HEK293 (cell line): ENCODE results near the gene ADAM8.

Experiments used
- CTCF ChIA-PET: fragments of 350-600 bp; formaldehyde crosslinking; extraction: SDS; loops from one replicate; lab custom pipeline; 2021; ENCODE audit warnings: antibody characterized with exemption; lab: Yijun Ruan, JAX
- POLR2A ChIA-PET: fragments of 300-600 bp; formaldehyde crosslinking; extraction: SDS; loops from one replicate; lab custom pipeline; 2020; ENCODE audit warnings: antibody characterized with exemption, inconsistent platforms; lab: Yijun Ruan, JAX
- H3K27ac ChIP-seq: fragments of 200-500 bp; sonication (Bioruptor generic); 2 replicates; pipeline ENCODE4 v1.5.1; 2014; ENCODE audit warnings: low read depth, low read length, control low read depth, inconsistent platforms; ENCODE audit errors: extremely low read depth
- H3K36me3 ChIP-seq, 2 experiments: fragments of 200-500 bp in 1 of 2; sonication (Bioruptor generic) in 1 of 2; 1 replicate in 1 of 2; 2 replicates in 1 of 2; pipeline ENCODE4 v1.5.1; 2014 to 2017; ENCODE audit warnings: inconsistent platforms in 2 of 2, low read length in 2 of 2; ENCODE audit not compliant: control insufficient read depth in 2 of 2, insufficient read depth in 1 of 2
- H3K4me1 ChIP-seq: fragments of 200-500 bp; sonication (Bioruptor generic); 2 replicates; pipeline ENCODE4 v1.5.1; 2014; ENCODE audit warnings: mild to moderate bottlenecking, low read length, inconsistent platforms; ENCODE audit not compliant: control insufficient read depth, insufficient read depth
- H3K4me3 ChIP-seq: 2 replicates; pipeline ENCODE4 v1.5.1; 2011; ENCODE audit warnings: low read depth, mild to moderate bottlenecking, control low read depth, low read length, moderate library complexity
- H3K9me3 ChIP-seq: fragments of 200-500 bp; sonication (Bioruptor generic); 2 replicates; pipeline ENCODE4 v1.5.1; 2014; ENCODE audit warnings: low read depth, low read length, inconsistent platforms; ENCODE audit not compliant: control insufficient read depth, insufficient read depth
- MZF1 ChIP-seq: fragments of 450-650 bp; formaldehyde crosslinking; IDR thresholded peaks from 2 replicates; pipeline ENCODE4 v1.5.1; 2017; ENCODE audit warnings: missing biosample characterization, missing genetic modification characterization, borderline replicate concordance
- TSHZ1 ChIP-seq: fragments of 450-650 bp; formaldehyde crosslinking; IDR thresholded peaks from 2 replicates; pipeline ENCODE4 v1.5.1; 2016; ENCODE audit warnings: missing biosample characterization, missing genetic modification characterization, borderline replicate concordance
- ZIC2 ChIP-seq: fragments of 450-650 bp; formaldehyde crosslinking; IDR thresholded peaks from 2 replicates; pipeline ENCODE4 v1.5.1; 2016; ENCODE audit warnings: missing biosample characterization, missing genetic modification characterization
- ZNF121 ChIP-seq: fragments of 450-650 bp; formaldehyde crosslinking; IDR thresholded peaks from 2 replicates; pipeline ENCODE4 v1.5.1; 2016; ENCODE audit warnings: missing biosample characterization, missing genetic modification characterization
- ZNF416 ChIP-seq: fragments of 450-650 bp; formaldehyde crosslinking; IDR thresholded peaks from 2 replicates; pipeline ENCODE4 v1.5.1; 2016; ENCODE audit warnings: missing biosample characterization, missing genetic modification characterization
- ZNF626 ChIP-seq: fragments of 450-650 bp; sonication (Bioruptor Pico); formaldehyde crosslinking; IDR thresholded peaks from 2 replicates; pipeline ENCODE4 v1.5.1; 2018; ENCODE audit warnings: missing biosample characterization, missing genetic modification characterization, inconsistent platforms
- ZNF776 ChIP-seq: fragments of 450-650 bp; formaldehyde crosslinking; IDR thresholded peaks from 2 replicates; pipeline ENCODE4 v1.5.0; 2017; ENCODE audit warnings: missing biosample characterization, missing genetic modification characterization, borderline replicate concordance

Gene ADAM8

GRCh38 chr10:133212853-133213494, 63.7 kb downstream of the ADAM8 start:
- no peaks in the 10 kb centered on the region for H3K9me3 ChIP-seq
- no peaks in the 10 kb centered on the region for H3K4me1 ChIP-seq
- POLR2A ChIA-PET: no interaction called here
- CTCF ChIA-PET: interaction anchor here (1.5 kb wide), 1 partner anchor 69 kb away, joined by 4 read pairs; no protein-coding TSS in a partner anchor
- H3K36me3 ChIP-seq: no peaks in the 10 kb centered on the region
- H3K27ac ChIP-seq: no peak overlapping the region
- no peak for TF ChIP-seq ZNF776 (tag by site-specific recombination)
- no peak for TF ChIP-seq TSHZ1 (tag by site-specific recombination)
- TF ChIP-seq ZIC2 (tag by site-specific recombination): no peak
- TF ChIP-seq ZNF416: no peak
- TF ChIP-seq ZNF121: no peak
- TF ChIP-seq MZF1 (tag by site-specific recombination): no peak
- TF ChIP-seq ZNF626 (tag by site-specific recombination): no peak
- no peak overlapping the region for H3K4me3 ChIP-seq
